C4-2B (cell line): ENCODE data around the gene MAST4.

Experiments
- CTCF ChIP-seq: fragments of 450-650 bp; conservative IDR thresholded peaks from 2 replicates; pipeline ENCODE4 v1.5.1; 2017; ENCODE audit warnings: mild to moderate bottlenecking
- ZFX ChIP-seq: fragments of 450-650 bp; IDR thresholded peaks from 2 replicates; pipeline ENCODE4 v1.6.1; 2017

GRCh38 chr5:67009028-67009427 is 412.8 kb downstream of the MAST4 start:
- no peak for TF ChIP-seq CTCF
- TF ChIP-seq ZFX = no peak
